GM19468 (cell line): ENCODE measurements around the gene JAZF1.

ENCODE experiments used
- ATAC-seq: cut with Tn5 transposase; IDR thresholded peaks from one replicate; pipeline ENCODE4 v1.9.1; 2021; ENCODE audit warnings: mild to moderate bottlenecking, moderate library complexity, moderate number of reproducible peaks; ENCODE audit not compliant: unreplicated experiment; ENCODE audit errors: extremely low read depth

The JAZF1 gene

GRCh38 chr7:28192786-28193585, 12.4 kb upstream of the JAZF1 start:
- no peak for ATAC-seq

- no peak for ATAC-seq
Measured at GRCh38 chr7:28191751-28192150, 11.2 kb upstream of the JAZF1 start.

- ATAC-seq = no peak
Measured at GRCh38 chr7:28191184-28191583, 10.6 kb upstream of the JAZF1 start.

GRCh38 chr7:28190077-28190710, 9.6 kb upstream of the JAZF1 start:
- ATAC-seq = no peak

- no peak for ATAC-seq
Measured at GRCh38 chr7:28187012-28187411, 6.4 kb upstream of the JAZF1 start.

- no peak for ATAC-seq
Measured at GRCh38 chr7:28183627-28184026, 3.0 kb upstream of the JAZF1 start.

GRCh38 chr7:28182071-28182471, 1.5 kb upstream of the JAZF1 start:
- no peak for ATAC-seq

- ATAC-seq = no peak
Measured at GRCh38 chr7:28181416-28181815, 821 bp upstream of the JAZF1 start.

- ATAC-seq = no peak
Measured at GRCh38 chr7:28180031-28180363, 598 bp downstream of the JAZF1 start.

GRCh38 chr7:28179120-28180030, 1.2 kb downstream of the JAZF1 start:
- peak; percentile 35 for ATAC-seq

GRCh38 chr7:28178599-28178998, 2.0 kb downstream of the JAZF1 start:
- ATAC-seq = no peak

GRCh38 chr7:28177836-28178235, 2.8 kb downstream of the JAZF1 start:
- ATAC-seq = no peak

- ATAC-seq = no peak
Measured at GRCh38 chr7:28176645-28177044, 4.0 kb downstream of the JAZF1 start.

- ATAC-seq = no peak
Measured at GRCh38 chr7:28176174-28176573, 4.4 kb downstream of the JAZF1 start.

- no peak for ATAC-seq
Measured at GRCh38 chr7:28174901-28175661, 5.5 kb downstream of the JAZF1 start.

GRCh38 chr7:28174442-28174841, 6.2 kb downstream of the JAZF1 start:
- no peak for ATAC-seq

GRCh38 chr7:28173531-28173930, 7.1 kb downstream of the JAZF1 start:
- no peak for ATAC-seq

GRCh38 chr7:28172958-28173357, 7.6 kb downstream of the JAZF1 start:
- no peak for ATAC-seq

- ATAC-seq = no peak
Measured at GRCh38 chr7:28170701-28171100, 9.9 kb downstream of the JAZF1 start.

- no peak for ATAC-seq
Measured at GRCh38 chr7:28169230-28169629, 11.4 kb downstream of the JAZF1 start.
